Upper lobe of right lung (tissue), 1 donor: ENCODE measurements around the gene FLRT2. TPM values are rescaled to one million over a fixed set of nuclear protein-coding genes. Genes with fewer than 3 reads are reported as not detected.

Experiments used
- ATAC-seq: fragments of 200-7000 bp; cut with Tn5 transposase; one replicate; pipeline ENCODE4 v1.9.1; 2020; ENCODE audit warnings: mild to moderate bottlenecking, moderate library complexity
- DNase-seq: peaks from one replicate; pipeline ENCODE4 v3.0.0-alpha.2; 2020
- H3K27ac ChIP-seq: fragments of 200-600 bp; one replicate; pipeline ENCODE4 v1.8.0; 2022
- H3K27me3 ChIP-seq: fragments of 200-600 bp; one replicate; pipeline ENCODE4 v1.8.0; 2022; ENCODE audit warnings: mild to moderate bottlenecking
- H3K36me3 ChIP-seq: fragments of 200-600 bp; one replicate; pipeline ENCODE4 v1.8.0; 2022
- H3K4me1 ChIP-seq: fragments of 200-600 bp; one replicate; pipeline ENCODE4 v1.8.0; 2022
- H3K4me3 ChIP-seq: fragments of 200-600 bp; one replicate; pipeline ENCODE4 v1.8.0; 2022; ENCODE audit warnings: mild to moderate bottlenecking
- H3K9me3 ChIP-seq: fragments of 200-600 bp; one replicate; pipeline ENCODE4 v1.8.0; 2022
- intact Hi-C: fragments of 100-400 bp; cut with DNase I; formaldehyde crosslinking; loops from one replicate; pipeline ENCODE4 v1.11.0; 2022
- total RNA-seq: library from RNA; stranded (reverse); fragmentation: NEBNext Ultra II Directional; extraction: Animal tissue kit (Norgen Biotek cat#: 25700); gene quantifications from one replicate; pipeline ENCODE4 v1.2.1, GENCODE V29; 2021
- TF ChIP-seq, protein P1 (sequence below): fragments of 200-600 bp; IDR thresholded peaks from one replicate; pipeline ENCODE4 v1.8.0; 2022; ENCODE audit warnings: antibody characterized with exemption
- donor health status: DM: no; HTN: yes; CAD: no; lungs with severe emphysema.

The FLRT2 gene
- total RNA-seq, 1 donor from 2014 or later: 13.3 TPM

GRCh38 chr14:85607651-85608081 is 77.7 kb downstream of the FLRT2 start:
- no peaks in the 10 kb centered on the region for H3K9me3 ChIP-seq
- H3K27me3 ChIP-seq: no peaks in the 10 kb centered on the region
- ATAC-seq: peak; percentile 85
- H3K4me3 ChIP-seq: no peak overlapping the region
- intact Hi-C loops: no loop called here
- no peaks in the 10 kb centered on the region for H3K4me1 ChIP-seq
- TF ChIP-seq, protein P1, sequence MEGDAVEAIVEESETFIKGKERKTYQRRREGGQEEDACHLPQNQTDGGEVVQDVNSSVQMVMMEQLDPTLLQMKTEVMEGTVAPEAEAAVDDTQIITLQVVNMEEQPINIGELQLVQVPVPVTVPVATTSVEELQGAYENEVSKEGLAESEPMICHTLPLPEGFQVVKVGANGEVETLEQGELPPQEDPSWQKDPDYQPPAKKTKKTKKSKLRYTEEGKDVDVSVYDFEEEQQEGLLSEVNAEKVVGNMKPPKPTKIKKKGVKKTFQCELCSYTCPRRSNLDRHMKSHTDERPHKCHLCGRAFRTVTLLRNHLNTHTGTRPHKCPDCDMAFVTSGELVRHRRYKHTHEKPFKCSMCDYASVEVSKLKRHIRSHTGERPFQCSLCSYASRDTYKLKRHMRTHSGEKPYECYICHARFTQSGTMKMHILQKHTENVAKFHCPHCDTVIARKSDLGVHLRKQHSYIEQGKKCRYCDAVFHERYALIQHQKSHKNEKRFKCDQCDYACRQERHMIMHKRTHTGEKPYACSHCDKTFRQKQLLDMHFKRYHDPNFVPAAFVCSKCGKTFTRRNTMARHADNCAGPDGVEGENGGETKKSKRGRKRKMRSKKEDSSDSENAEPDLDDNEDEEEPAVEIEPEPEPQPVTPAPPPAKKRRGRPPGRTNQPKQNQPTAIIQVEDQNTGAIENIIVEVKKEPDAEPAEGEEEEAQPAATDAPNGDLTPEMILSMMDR: no peak
- no peak for DNase-seq
- no peak overlapping the region for H3K27ac ChIP-seq
- no peaks in the 10 kb centered on the region for H3K36me3 ChIP-seq

- Histone ChIP-seq H3K36me3 (no peaks in the 10 kb centered on the region), H3K27me3 (no peaks in the 10 kb centered on the region), H3K27ac (no peak overlapping the region), H3K4me3 (no peak overlapping the region), H3K4me1 (no peaks in the 10 kb centered on the region), H3K9me3 (no peaks in the 10 kb centered on the region)
- no peak for DNase-seq
- intact Hi-C loops: no loop called here
- no peak for ATAC-seq
- TF ChIP-seq, protein P1: no peak
Measured at GRCh38 chr14:85613496-85613895, 83.6 kb downstream of the FLRT2 start.

DNA sequence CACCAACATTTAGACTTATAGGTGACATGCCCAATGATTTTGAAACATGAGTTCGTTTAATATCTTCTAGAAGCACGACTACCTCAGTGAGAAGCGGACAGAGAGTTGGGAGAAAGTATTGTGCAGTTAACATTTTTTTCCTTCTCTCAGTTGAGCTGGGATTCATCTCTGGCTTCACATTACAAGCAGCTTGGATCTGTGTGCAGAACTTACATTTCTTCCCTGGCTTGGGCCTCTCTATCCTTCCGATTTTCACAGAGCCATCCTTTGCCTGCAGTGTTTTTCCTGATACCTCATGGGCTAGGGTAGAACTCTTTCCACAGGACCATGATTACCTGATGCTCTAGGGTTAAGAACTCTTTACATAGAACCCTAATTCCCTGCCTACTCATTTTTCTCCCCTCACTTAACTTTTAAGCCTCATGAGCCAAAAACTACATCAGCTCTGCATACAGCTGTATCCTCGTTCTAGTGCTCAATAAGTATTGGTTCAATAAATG is 86.5 kb downstream of the FLRT2 start:
- Histone ChIP-seq H3K36me3 (no peaks in the 10 kb centered on the region), H3K27ac (no peak overlapping the region), H3K4me3 (no peak overlapping the region), H3K27me3 (no peaks in the 10 kb centered on the region), H3K9me3 (no peaks in the 10 kb centered on the region), H3K4me1 (no peaks in the 10 kb centered on the region)
- TF ChIP-seq, protein P1: no peak
- ATAC-seq: no peak
- no peak for DNase-seq
- intact Hi-C loops: no loop called here

DNA sequence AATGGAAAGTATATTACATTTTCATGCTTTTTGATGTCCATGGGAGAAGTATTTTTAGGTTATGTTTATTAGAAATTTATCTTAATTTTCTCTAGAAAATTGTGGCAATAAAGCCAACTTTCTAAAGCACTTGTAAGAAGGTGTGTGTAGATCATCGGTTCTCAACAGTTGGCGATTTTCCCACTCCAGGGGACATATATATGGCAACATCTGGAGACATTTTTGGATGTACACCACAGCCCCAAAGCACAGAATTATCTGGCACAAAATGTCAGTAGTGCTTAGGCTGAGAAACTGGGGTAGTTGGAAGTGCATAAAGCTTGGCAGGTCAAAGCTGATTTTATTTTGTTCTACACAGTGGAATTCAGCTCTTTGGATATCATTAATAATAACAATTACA is 86.9 kb downstream of the FLRT2 start:
- Histone ChIP-seq H3K4me3 (no peak overlapping the region), H3K4me1 (no peaks in the 10 kb centered on the region), H3K9me3 (no peaks in the 10 kb centered on the region), H3K36me3 (no peaks in the 10 kb centered on the region), H3K27ac (no peak overlapping the region), H3K27me3 (no peaks in the 10 kb centered on the region)
- TF ChIP-seq, protein P1: no peak
- intact Hi-C loops: no loop called here
- no peak for ATAC-seq
- DNase-seq: no peak

- Histone ChIP-seq H3K27me3 (no peaks in the 10 kb centered on the region), H3K36me3 (no peaks in the 10 kb centered on the region), H3K4me3 (no peak overlapping the region), H3K27ac (no peak overlapping the region), H3K9me3 (no peaks in the 10 kb centered on the region), H3K4me1 (no peaks in the 10 kb centered on the region)
- intact Hi-C loops: no loop called here
- ATAC-seq: no peak
- TF ChIP-seq, protein P1: no peak
- no peak for DNase-seq
Measured at GRCh38 chr14:85617791-85618190, 87.8 kb downstream of the FLRT2 start.

GRCh38 chr14:85618390-85618789 is 88.4 kb downstream of the FLRT2 start:
- TF ChIP-seq, protein P1: no peak
- Histone ChIP-seq H3K27ac (no peak overlapping the region), H3K36me3 (no peaks in the 10 kb centered on the region), H3K4me1 (no peaks in the 10 kb centered on the region), H3K27me3 (no peaks in the 10 kb centered on the region), H3K9me3 (no peaks in the 10 kb centered on the region), H3K4me3 (no peak overlapping the region)
- DNase-seq (no peak), ATAC-seq (no peak)
- intact Hi-C loops: no loop called here
